Sigmoid colon (tissue), 4 donors: ENCODE results near the gene SLC25A5.

ENCODE experiments used
- POLR2A ChIP-seq, 2 donors: fragments of 450-650 bp; IDR thresholded peaks; one replicate each; pipeline ENCODE4 v1.6.1; 2016; ENCODE audit warnings: antibody characterized with exemption in 2 of 2, mild to moderate bottlenecking in 2 of 2, moderate library complexity in 2 of 2
- POLR2AphosphoS5 ChIP-seq, 4 donors: sonication (generic); formaldehyde crosslinking; IDR thresholded peaks; one replicate each; pipeline ENCODE4 v1.6.1; 2017; ENCODE audit warnings: antibody characterized with exemption in 4 of 4
- TF ChIP-seq, protein P1 (sequence below), 4 experiments: fragments of 450-650 bp in 3 of 4; fragments of 200-600 bp in 1 of 4; IDR thresholded peaks; one replicate each; pipeline ENCODE4 v1.5.1; 2016 to 2019; ENCODE audit warnings: antibody characterized with exemption in 4 of 4, mild to moderate bottlenecking in 3 of 4, moderate library complexity in 2 of 4

DNA sequence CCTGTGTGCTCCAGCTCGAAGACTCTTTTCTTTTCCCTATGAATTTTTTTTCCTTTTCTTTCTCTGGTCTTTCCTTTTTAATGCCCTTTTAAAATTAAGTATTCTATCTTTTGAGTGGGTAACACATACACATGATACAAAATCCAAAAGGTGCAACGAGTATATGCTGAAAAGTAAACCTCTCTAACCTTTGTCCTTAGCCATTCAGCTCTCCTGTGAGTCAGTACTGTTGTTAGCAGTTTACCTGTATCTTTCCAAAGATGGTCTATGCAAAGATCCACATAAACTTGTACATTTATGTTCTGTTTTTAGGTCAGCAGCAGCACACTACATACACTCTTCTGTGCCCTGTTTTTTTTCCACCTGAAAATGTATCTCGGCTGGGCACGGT is 40.5 kb upstream of the SLC25A5 start:
- TF ChIP-seq, protein P1, sequence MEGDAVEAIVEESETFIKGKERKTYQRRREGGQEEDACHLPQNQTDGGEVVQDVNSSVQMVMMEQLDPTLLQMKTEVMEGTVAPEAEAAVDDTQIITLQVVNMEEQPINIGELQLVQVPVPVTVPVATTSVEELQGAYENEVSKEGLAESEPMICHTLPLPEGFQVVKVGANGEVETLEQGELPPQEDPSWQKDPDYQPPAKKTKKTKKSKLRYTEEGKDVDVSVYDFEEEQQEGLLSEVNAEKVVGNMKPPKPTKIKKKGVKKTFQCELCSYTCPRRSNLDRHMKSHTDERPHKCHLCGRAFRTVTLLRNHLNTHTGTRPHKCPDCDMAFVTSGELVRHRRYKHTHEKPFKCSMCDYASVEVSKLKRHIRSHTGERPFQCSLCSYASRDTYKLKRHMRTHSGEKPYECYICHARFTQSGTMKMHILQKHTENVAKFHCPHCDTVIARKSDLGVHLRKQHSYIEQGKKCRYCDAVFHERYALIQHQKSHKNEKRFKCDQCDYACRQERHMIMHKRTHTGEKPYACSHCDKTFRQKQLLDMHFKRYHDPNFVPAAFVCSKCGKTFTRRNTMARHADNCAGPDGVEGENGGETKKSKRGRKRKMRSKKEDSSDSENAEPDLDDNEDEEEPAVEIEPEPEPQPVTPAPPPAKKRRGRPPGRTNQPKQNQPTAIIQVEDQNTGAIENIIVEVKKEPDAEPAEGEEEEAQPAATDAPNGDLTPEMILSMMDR (IDR thresholded peaks at IDR 0.05), result no peak
- TF ChIP-seq POLR2AphosphoS5 (IDR thresholded peaks at IDR 0.05) (no peak), POLR2A (IDR thresholded peaks at IDR 0.05) (no peak)
